Mucosa of stomach (tissue), 1 donor: ENCODE data around the gene FBXO3.

Source experiments
- H3K27me3 ChIP-seq: one replicate; pipeline ENCODE4 v1.7.0; 2013; ENCODE audit warnings: mild to moderate bottlenecking, low read length; ENCODE audit not compliant: control insufficient read depth, insufficient read depth
- H3K36me3 ChIP-seq: one replicate; pipeline ENCODE4 v1.7.0; 2013; ENCODE audit warnings: low read length; ENCODE audit not compliant: control insufficient read depth, insufficient read depth
- H3K4me1 ChIP-seq: one replicate; pipeline ENCODE4 v1.7.0; 2013; ENCODE audit warnings: mild to moderate bottlenecking, low read length; ENCODE audit not compliant: control insufficient read depth, insufficient read depth
- H3K4me3 ChIP-seq: one replicate; pipeline ENCODE4 v1.7.0; 2013; ENCODE audit warnings: low read length
- H3K9ac ChIP-seq: one replicate; pipeline ENCODE4 v1.7.0; 2013; ENCODE audit warnings: mild to moderate bottlenecking, low read length, moderate library complexity
- H3K9me3 ChIP-seq: one replicate; pipeline ENCODE4 v1.7.0; 2013; ENCODE audit warnings: mild to moderate bottlenecking, low read length, moderate library complexity; ENCODE audit not compliant: control insufficient read depth
- donor health status: Pancreatic carcinoma.

Gene FBXO3

GRCh38 chr11:33706546-33706945 is 67.8 kb downstream of the FBXO3 start:
- Histone ChIP-seq H3K36me3 (peaks cover 8% of the 10 kb centered on the region), H3K4me3 (no peak overlapping the region), H3K27me3 (no peaks in the 10 kb centered on the region), H3K4me1 (peaks cover 60% of the 10 kb centered on the region), H3K9me3 (no peaks in the 10 kb centered on the region), H3K9ac (no peak overlapping the region)

- Histone ChIP-seq H3K4me1 (peaks cover 76% of the 10 kb centered on the region), H3K9ac (no peak overlapping the region), H3K9me3 (no peaks in the 10 kb centered on the region)
Observed at GRCh38 chr11:33704240-33705002, 69.9 kb downstream of the FBXO3 start.

GRCh38 chr11:33703788-33704187 is 70.5 kb downstream of the FBXO3 start:
- peaks cover 76% of the 10 kb centered on the region for H3K4me1 ChIP-seq
- no peaks in the 10 kb centered on the region for H3K9me3 ChIP-seq
- no peak overlapping the region for H3K9ac ChIP-seq
- no peak overlapping the region for H3K4me3 ChIP-seq
- H3K36me3 ChIP-seq = no peaks in the 10 kb centered on the region
- no peaks in the 10 kb centered on the region for H3K27me3 ChIP-seq

More at GRCh38 chr11:33704240-33705002, 69.9 kb downstream of the FBXO3 start:
- Histone ChIP-seq H3K27me3 (no peaks in the 10 kb centered on the region), H3K36me3 (peaks cover 1% of the 10 kb centered on the region), H3K4me3 (no peak overlapping the region)

GRCh38 chr11:33703234-33703633 is 71.1 kb downstream of the FBXO3 start:
- H3K27me3 ChIP-seq = no peaks in the 10 kb centered on the region
- no peak overlapping the region for H3K9ac ChIP-seq
- H3K9me3 ChIP-seq = no peaks in the 10 kb centered on the region
- peaks cover 75% of the 10 kb centered on the region for H3K4me1 ChIP-seq
- no peaks in the 10 kb centered on the region for H3K36me3 ChIP-seq
- H3K4me3 ChIP-seq = no peak overlapping the region

- Histone ChIP-seq H3K27me3 (no peaks in the 10 kb centered on the region), H3K4me1 (peaks cover 74% of the 10 kb centered on the region), H3K36me3 (no peaks in the 10 kb centered on the region), H3K4me3 (peak overlapping the region; percentile 16), H3K9me3 (no peaks in the 10 kb centered on the region), H3K9ac (peak overlapping the region; percentile 78)
Observed at GRCh38 chr11:33701302-33702230, 72.8 kb downstream of the FBXO3 start.

GRCh38 chr11:33700502-33701271 is 73.6 kb downstream of the FBXO3 start, which contains the start of gene C11orf91:
C11orf91 (minus strand) TSS chr11:33700826; CDS start chr11:33700740, 86 bp downstream.
- no peaks in the 10 kb centered on the region for H3K27me3 ChIP-seq
- peak within 1 kb of the TSS; percentile 78 for H3K9ac ChIP-seq
- no peaks in the 10 kb centered on the region for H3K9me3 ChIP-seq
- peak within 1 kb of the TSS; percentile 16 for H3K4me3 ChIP-seq
- H3K36me3 ChIP-seq = no peaks in the 10 kb centered on the region
- H3K4me1 ChIP-seq = peaks cover 80% of the 10 kb centered on the region

GRCh38 chr11:33700063-33700501 is 74.2 kb downstream of the FBXO3 start:
- Histone ChIP-seq H3K36me3 (no peaks in the 10 kb centered on the region), H3K9me3 (no peaks in the 10 kb centered on the region), H3K4me3 (no peak overlapping the region), H3K9ac (no peak overlapping the region), H3K27me3 (no peaks in the 10 kb centered on the region), H3K4me1 (peaks cover 86% of the 10 kb centered on the region)

GRCh38 chr11:33699515-33700062 is 74.7 kb downstream of the FBXO3 start:
- Histone ChIP-seq H3K36me3 (no peaks in the 10 kb centered on the region), H3K9me3 (no peaks in the 10 kb centered on the region), H3K9ac (no peak overlapping the region), H3K4me1 (peaks cover 89% of the 10 kb centered on the region), H3K27me3 (no peaks in the 10 kb centered on the region), H3K4me3 (no peak overlapping the region)

GRCh38 chr11:33698921-33699320 is 75.4 kb downstream of the FBXO3 start:
- no peak overlapping the region for H3K9ac ChIP-seq
- H3K36me3 ChIP-seq = no peaks in the 10 kb centered on the region
- no peaks in the 10 kb centered on the region for H3K9me3 ChIP-seq
- H3K4me1 ChIP-seq = peaks cover 89% of the 10 kb centered on the region
- H3K4me3 ChIP-seq = no peak overlapping the region
- no peaks in the 10 kb centered on the region for H3K27me3 ChIP-seq

GRCh38 chr11:33697997-33698396 is 76.3 kb downstream of the FBXO3 start:
- Histone ChIP-seq H3K9ac (no peak overlapping the region), H3K4me1 (peaks cover 87% of the 10 kb centered on the region), H3K27me3 (no peaks in the 10 kb centered on the region), H3K36me3 (no peaks in the 10 kb centered on the region), H3K9me3 (no peaks in the 10 kb centered on the region), H3K4me3 (no peak overlapping the region)

- H3K27me3 ChIP-seq = no peaks in the 10 kb centered on the region
- H3K4me3 ChIP-seq = no peak overlapping the region
- no peaks in the 10 kb centered on the region for H3K9me3 ChIP-seq
- no peak overlapping the region for H3K9ac ChIP-seq
- H3K4me1 ChIP-seq = peaks cover 89% of the 10 kb centered on the region
- H3K36me3 ChIP-seq = no peaks in the 10 kb centered on the region
Observed at GRCh38 chr11:33696931-33697638, 77.2 kb downstream of the FBXO3 start.
